Endothelial cell of umbilical vein (primary cell): ENCODE results near the gene TMEFF1. TPM values are rescaled to one million over a fixed set of nuclear protein-coding genes. Genes with fewer than 3 reads are reported as not detected.

ENCODE experiments used
- BruUV-seq: library from RNA; stranded (reverse); fragments of 400-500 nt; replicated peaks from 2 replicates; lab custom pipeline; 2021; lab: Mats Ljungman, UMichigan
- CTCF ChIA-PET: fragments of 300-600, 350-600 bp; sonication (Branson Sonifier 250); formaldehyde crosslinking; loops from one replicate; lab custom pipeline; 2021; ENCODE audit warnings: antibody characterized with exemption, inconsistent platforms; lab: Charles Lee
- POLR2A ChIA-PET: fragments of 300-600, 350-600 bp; sonication (Branson Sonifier 250); formaldehyde crosslinking; loops from one replicate; lab custom pipeline; 2021; ENCODE audit warnings: antibody characterized with exemption, inconsistent platforms; lab: Charles Lee
- DNase-seq: peaks from one replicate; pipeline ENCODE4 v3.0.0-alpha.2; 2011; ENCODE audit warnings: low read depth, low spot score
- FAIRE-seq: peaks from 2 replicates; lab custom pipeline; 2011; peaks lifted over from hg19 to GRCh38; lab: Jason Lieb, UNC
- H2AFZ ChIP-seq: 2 replicates; pipeline ENCODE4 v1.6.0; 2012; ENCODE audit warnings: low read depth, low read length, control low read depth, inconsistent platforms
- H3K27ac ChIP-seq: 2 replicates; pipeline ENCODE4 v1.5.1; 2011; ENCODE audit warnings: low read depth, mild to moderate bottlenecking, control low read depth, low read length, moderate library complexity; ENCODE audit not compliant: insufficient read depth
- H3K27me3 ChIP-seq, 2 experiments: 2 replicates each; pipeline versions ENCODE4 v1.6.0 to v1.6.1; 2011; ENCODE audit warnings: low read length in 2 of 2, mixed read lengths in 1 of 2; ENCODE audit not compliant: control insufficient read depth in 2 of 2, insufficient read depth in 2 of 2
- H3K36me3 ChIP-seq, 2 experiments: 2 replicates in 1 of 2; 3 replicates in 1 of 2; pipeline ENCODE4 v1.5.1; 2011; ENCODE audit warnings: low read length in 2 of 2, mild to moderate bottlenecking in 1 of 2, moderate library complexity in 1 of 2; ENCODE audit not compliant: control insufficient read depth in 2 of 2, insufficient read depth in 2 of 2; ENCODE audit errors: extremely low read depth in 1 of 2
- H3K4me1 ChIP-seq: 3 replicates; pipeline ENCODE4 v1.5.1; 2011; ENCODE audit warnings: mild to moderate bottlenecking, low read length; ENCODE audit not compliant: control insufficient read depth, insufficient read depth; ENCODE audit errors: extremely low read depth
- H3K4me2 ChIP-seq: 2 replicates; pipeline ENCODE4 v1.6.1; 2011; ENCODE audit warnings: low read length, control low read depth, mixed read lengths; ENCODE audit not compliant: insufficient read depth
- H3K4me3 ChIP-seq, 3 experiments: fragments of 200-600 bp in 1 of 3; sonication (generic), shearing (Covaris generic) in 1 of 3; replicated peaks in 1 of 3; 2 replicates each; pipeline ENCODE4 v1.5.1; 2011 to 2016; ENCODE audit warnings: control low read depth in 3 of 3, low read length in 3 of 3, mild to moderate bottlenecking in 2 of 3, inconsistent platforms in 1 of 3, low read depth in 1 of 3, moderate library complexity in 1 of 3; ENCODE audit not compliant: insufficient read depth in 1 of 3
- H3K79me2 ChIP-seq: 2 replicates; pipeline ENCODE4 v1.6.0; 2012; ENCODE audit warnings: low read length, inconsistent platforms; ENCODE audit not compliant: control insufficient read depth, insufficient read depth
- H3K9ac ChIP-seq: replicated peaks from 2 replicates; pipeline ENCODE3; 2011; ENCODE audit warnings: low read length, control low read depth; ENCODE audit not compliant: insufficient read depth; ENCODE audit errors: extremely low read depth
- H3K9me1 ChIP-seq: replicated peaks from 3 replicates; pipeline ENCODE4 v1.6.0; 2011; ENCODE audit warnings: mild to moderate bottlenecking, low read length; ENCODE audit not compliant: control insufficient read depth, insufficient read depth; ENCODE audit errors: extremely low read depth
- H3K9me3 ChIP-seq: replicated peaks from 2 replicates; pipeline ENCODE4 v1.5.1; 2012; ENCODE audit warnings: low read length, inconsistent platforms; ENCODE audit not compliant: control insufficient read depth, insufficient read depth
- H4K20me1 ChIP-seq: replicated peaks from 2 replicates; pipeline ENCODE3; 2011; ENCODE audit warnings: mild to moderate bottlenecking, low read length; ENCODE audit not compliant: control insufficient read depth, insufficient read depth; ENCODE audit errors: extremely low read depth
- CTCF ChIP-seq, 2 donors: IDR thresholded peaks; 1 replicate in 1 of 2; 2 replicates in 1 of 2; pipeline ENCODE4 v1.5.1; 2011; ENCODE audit warnings: low read length in 2 of 2, mild to moderate bottlenecking in 2 of 2, moderate library complexity in 2 of 2, control low read depth in 1 of 2, inconsistent platforms in 1 of 2, low read depth in 1 of 2; ENCODE audit not compliant: insufficient read depth in 1 of 2; ENCODE audit errors: extremely low read depth in 1 of 2
- EZH2 ChIP-seq: IDR thresholded peaks from 2 replicates; pipeline ENCODE4 v1.6.1; 2012; ENCODE audit warnings: borderline replicate concordance, low read depth, mild to moderate bottlenecking, moderate library complexity, low read length, inconsistent platforms; ENCODE audit not compliant: severe bottlenecking
- FOS ChIP-seq: IDR thresholded peaks from 2 replicates; pipeline ENCODE4 v1.6.1; 2011; ENCODE audit warnings: mild to moderate bottlenecking, low read length, moderate library complexity, borderline replicate concordance; ENCODE audit not compliant: insufficient read depth
- GATA2 ChIP-seq: IDR thresholded peaks from 2 replicates; pipeline ENCODE4 v1.7.0; 2011; ENCODE audit warnings: low read depth, mild to moderate bottlenecking, moderate library complexity, mixed read lengths, low read length; ENCODE audit not compliant: insufficient read length, insufficient read depth
- JUN ChIP-seq: IDR thresholded peaks from 2 replicates; pipeline ENCODE4 v1.6.1; 2011; ENCODE audit warnings: borderline replicate concordance, low read depth; ENCODE audit not compliant: insufficient read length, insufficient read depth
- MYC ChIP-seq: IDR thresholded peaks from one replicate; pipeline ENCODE4 v1.6.1; 2011; ENCODE audit warnings: mild to moderate bottlenecking, low read depth, low read length
- POLR2A ChIP-seq: IDR thresholded peaks from 2 replicates; pipeline ENCODE4 v1.6.1; 2012; ENCODE audit warnings: low read depth, mild to moderate bottlenecking, control low read depth, low read length
- POLR2AphosphoS5 ChIP-seq: IDR thresholded peaks from 2 replicates; pipeline ENCODE4 v1.6.1; 2012; ENCODE audit warnings: low read depth, mild to moderate bottlenecking, control low read depth, low read length, moderate library complexity; ENCODE audit not compliant: insufficient read depth
- dilution Hi-C: fragments of 300-500 bp; cut with MboI; formaldehyde crosslinking; loops from one replicate; pipeline ENCODE4 v1.15.0; 2019; ENCODE audit warnings: low sequenced_read_pairs; ENCODE audit not compliant: extremely low pct_ligation_motif_present
- intact Hi-C: fragments of 100-400 bp; cut with micrococcal nuclease; formaldehyde crosslinking; loops from one replicate; pipeline ENCODE4 v1.10.0; 2022
- polyA plus RNA-seq, 4 experiments: library from polyadenylated mRNA; depleted of rRNA in 3 of 4; stranded (reverse) in 3 of 4; unstranded in 1 of 4; fragments of >200 nt; gene quantifications; 2 replicates each; pipeline versions ENCODE4 v1.2.1 to v1.2.3, GENCODE V29; 2011 to 2012; ENCODE audit warnings: missing spikeins in 1 of 4
- total RNA-seq: library from RNA; stranded (reverse); gene quantifications from 2 replicates; pipeline ENCODE4 v1.2.3, GENCODE V29; 2021
- TF ChIP-seq, protein P1 (sequence below): IDR thresholded peaks from 2 replicates; pipeline ENCODE4 v1.6.1; 2011; ENCODE audit not compliant: insufficient read depth, insufficient read length

TMEFF1 gene
- total and polyA plus RNA-seq, 2 donors (not counting 3 experiments of a cell fraction or from before 2014, with no cell fraction given), result 3.0 to 14.6 TPM

DNA sequence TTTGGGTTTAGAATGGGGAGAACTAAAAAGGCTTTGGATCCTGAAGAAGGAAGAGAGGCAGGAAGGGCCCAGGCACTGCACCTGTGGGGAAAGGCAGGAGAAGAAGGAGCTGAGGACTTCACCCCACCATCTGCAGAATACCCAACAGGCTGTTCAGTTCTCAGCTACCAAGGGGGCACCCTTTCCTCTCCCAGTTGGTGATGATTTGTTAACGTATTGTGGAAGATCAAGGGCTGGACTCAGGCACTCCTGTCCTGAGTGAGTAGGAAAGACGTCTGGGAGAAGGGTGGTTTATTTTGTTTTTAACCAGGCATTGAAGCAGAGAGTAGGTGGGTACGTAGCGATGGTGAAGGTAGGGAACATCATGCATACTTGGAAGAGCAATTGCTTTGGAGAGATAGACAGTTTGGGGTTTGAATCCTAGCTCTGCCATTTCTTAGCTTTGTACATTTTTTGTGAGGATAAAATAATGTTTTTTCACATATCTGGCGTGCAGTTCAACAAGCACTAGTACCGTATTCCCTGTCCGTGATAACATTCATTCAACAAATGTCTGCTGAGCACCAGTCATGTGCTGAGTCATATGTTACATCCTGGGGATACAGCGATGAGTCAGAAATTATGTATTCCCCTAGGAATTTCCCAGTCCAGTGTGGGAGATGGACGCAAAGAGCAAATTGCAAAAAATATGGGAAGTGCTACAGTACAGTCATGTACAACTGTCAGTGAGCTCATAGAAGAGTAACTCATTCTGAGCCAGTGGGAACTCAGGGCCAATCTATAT is 43.9 kb upstream of the TMEFF1 start:
- Histone ChIP-seq H3K79me2 (peaks cover 60% of the 10 kb centered on the region), H4K20me1 (no peaks in the 10 kb centered on the region), H3K9me1 (no peaks in the 10 kb centered on the region), H3K9me3 (no peaks in the 10 kb centered on the region), H3K4me3 (peak overlapping the region; percentile 10 to 94 (median 91)), H3K4me2 (peak overlapping the region; percentile 84), H3K4me1 (peaks cover 36% of the 10 kb centered on the region), H3K27me3 (no peaks in the 10 kb centered on the region), H3K27ac (peak overlapping the region; percentile 98), H3K9ac (peak overlapping the region; percentile 86), H3K36me3 (no peaks in the 10 kb centered on the region), H2AFZ (no peak overlapping the region)
- intact Hi-C loops, result loop anchor here (1.0 to 5.0 kb wide), 5 partner anchors 74 to 608 kb away; partner anchors contain the start of genes ERP44, INVS, NR4A3 and TEX10
- dilution Hi-C loops, result loop anchor here (25.0 kb wide), 1 partner anchor 92 kb away; no protein-coding TSS in a partner anchor
- peak; percentile 91 for FAIRE-seq
- TF ChIP-seq POLR2A (peak; percentile 51), FOS (peak; percentile 100), GATA2 (peak; percentile 55), POLR2AphosphoS5 (peak; percentile 95), MYC (no peak), CTCF (IDR thresholded peaks at IDR 0.05; ENCODE audit: extremely low read depth in 1 of 2, insufficient read depth in 1 of 2, low read depth in 1 of 2, low read length in 2 of 2) (no peak), JUN (peak; percentile 100), EZH2 (no peak)
- TF ChIP-seq, protein P1, sequence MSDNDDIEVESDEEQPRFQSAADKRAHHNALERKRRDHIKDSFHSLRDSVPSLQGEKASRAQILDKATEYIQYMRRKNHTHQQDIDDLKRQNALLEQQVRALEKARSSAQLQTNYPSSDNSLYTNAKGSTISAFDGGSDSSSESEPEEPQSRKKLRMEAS, result peak; percentile 9
- POLR2A ChIA-PET, result interaction anchor here (0.6 to 1.3 kb wide), 6 partner anchors 9 to 424 kb away, joined by 3 to 5 read pairs (median 3); no protein-coding TSS in a partner anchor
- CTCF ChIA-PET, result interaction anchor here (0.7 to 2.8 kb wide), 12 partner anchors 9 to 1245 kb away, joined by 3 to 19 read pairs (median 4); no protein-coding TSS in a partner anchor
- BruUV-seq, result TSS peak; percentile 82
- peak; percentile 98 for DNase-seq
